Panc1 (cell line): ENCODE data around the gene UMAD1. TPM values are rescaled to one million over a fixed set of nuclear protein-coding genes. Genes with fewer than 3 reads are reported as not detected.

ENCODE experiments used
- ATAC-seq: fragments of 200-7000 bp; cut with Tn5 transposase; 2 replicates; pipeline ENCODE4 v1.9.1; 2020; ENCODE audit warnings: mild to moderate bottlenecking, moderate library complexity
- BruUV-seq: library from RNA; stranded (reverse); fragments of 400-500 nt; replicated peaks from 2 replicates; lab custom pipeline; 2021; lab: Mats Ljungman, UMichigan
- CTCF ChIA-PET: fragments of 300-600 bp; sonication (Branson Sonifier 250); formaldehyde crosslinking; loops from one replicate; lab custom pipeline; 2022; ENCODE audit warnings: antibody characterized with exemption; lab: Charles Lee
- POLR2A ChIA-PET: fragments of 300-600 bp; sonication (Branson Sonifier 250); formaldehyde crosslinking; loops from one replicate; lab custom pipeline; 2022; ENCODE audit warnings: antibody characterized with exemption; lab: Charles Lee
- DNase-seq: peaks from one replicate; pipeline ENCODE4 v3.0.0-alpha.2; 2010; ENCODE audit warnings: low read depth, low spot score
- H3K27ac ChIP-seq: 2 replicates; pipeline ENCODE4 v1.5.1; 2011; ENCODE audit warnings: mild to moderate bottlenecking, low read length, inconsistent platforms
- H3K27me3 ChIP-seq: fragments of 200-500 bp; sonication (Bioruptor generic); 2 replicates; pipeline ENCODE4 v1.6.0; 2014; ENCODE audit warnings: low read length, inconsistent platforms; ENCODE audit not compliant: control insufficient read depth, insufficient read depth
- H3K36me3 ChIP-seq: fragments of 200-500 bp; sonication (Bioruptor generic); 2 replicates; pipeline ENCODE4 v1.5.1; 2014; ENCODE audit warnings: inconsistent platforms, mild to moderate bottlenecking, low read length, moderate library complexity; ENCODE audit not compliant: control insufficient read depth, insufficient read depth
- H3K4me1 ChIP-seq: 2 replicates; pipeline ENCODE4 v1.5.1; 2011; ENCODE audit warnings: inconsistent platforms, mild to moderate bottlenecking, low read length, moderate library complexity; ENCODE audit not compliant: control insufficient read depth, insufficient read depth
- H3K4me3 ChIP-seq, 2 experiments: 2 replicates each; pipeline ENCODE4 v1.5.1; 2011 to 2012; ENCODE audit warnings: low read depth in 2 of 2, low read length in 2 of 2, mild to moderate bottlenecking in 2 of 2, inconsistent platforms in 1 of 2, moderate library complexity in 1 of 2
- H3K9me3 ChIP-seq: fragments of 200-500 bp; sonication (Bioruptor generic); 2 replicates; pipeline ENCODE4 v1.5.1; 2014; ENCODE audit warnings: low read depth, mild to moderate bottlenecking, inconsistent platforms, low read length, moderate library complexity; ENCODE audit not compliant: control insufficient read depth, insufficient read depth
- POLR2AphosphoS5 ChIP-seq: IDR thresholded peaks from 2 replicates; pipeline ENCODE4 v1.6.1; 2012; ENCODE audit warnings: mild to moderate bottlenecking, low read depth, low read length, moderate library complexity
- SIN3A ChIP-seq: IDR thresholded peaks from 2 replicates; pipeline ENCODE4 v1.6.1; 2012; ENCODE audit warnings: low read depth, mild to moderate bottlenecking, low read length, moderate library complexity, borderline replicate concordance; ENCODE audit not compliant: insufficient read depth
- TCF7L2 ChIP-seq: IDR thresholded peaks from 2 replicates; pipeline ENCODE4 v1.6.1; 2011; ENCODE audit warnings: mild to moderate bottlenecking, low read depth, low read length, inconsistent platforms
- in situ Hi-C: cut with HindIII; loops from 2 replicates; pipeline ENCODE4 v1.10.0; 2016; ENCODE audit warnings: low sequenced_read_pairs, low pct_unique_long_range_greater_than_20kb
- intact Hi-C: fragments of 100-400 bp; cut with micrococcal nuclease; formaldehyde crosslinking; loops from one replicate; pipeline ENCODE4 v1.10.0; 2022; ENCODE audit not compliant: unreplicated experiment
- total RNA-seq: library from RNA; stranded (reverse); gene quantifications from one replicate; pipeline ENCODE4 v1.2.1, GENCODE V29; 2021; ENCODE audit not compliant: unreplicated experiment
- TF ChIP-seq, protein P1 (sequence below): fragments of 450-650 bp; IDR thresholded peaks from 2 replicates; pipeline ENCODE4 v1.5.1; 2017; ENCODE audit warnings: mild to moderate bottlenecking
- TF ChIP-seq, protein P2 (sequence below), 2 experiments: IDR thresholded peaks; 2 replicates each; pipeline ENCODE4 v1.6.1; 2011 to 2012; ENCODE audit warnings: low read depth in 2 of 2, control low read depth in 1 of 2, low read length in 1 of 2, mild to moderate bottlenecking in 1 of 2, moderate library complexity in 1 of 2; ENCODE audit not compliant: insufficient read depth in 1 of 2

Gene UMAD1
- total RNA-seq, 1 experiment from 2014 or later: 19.9 TPM

DNA sequence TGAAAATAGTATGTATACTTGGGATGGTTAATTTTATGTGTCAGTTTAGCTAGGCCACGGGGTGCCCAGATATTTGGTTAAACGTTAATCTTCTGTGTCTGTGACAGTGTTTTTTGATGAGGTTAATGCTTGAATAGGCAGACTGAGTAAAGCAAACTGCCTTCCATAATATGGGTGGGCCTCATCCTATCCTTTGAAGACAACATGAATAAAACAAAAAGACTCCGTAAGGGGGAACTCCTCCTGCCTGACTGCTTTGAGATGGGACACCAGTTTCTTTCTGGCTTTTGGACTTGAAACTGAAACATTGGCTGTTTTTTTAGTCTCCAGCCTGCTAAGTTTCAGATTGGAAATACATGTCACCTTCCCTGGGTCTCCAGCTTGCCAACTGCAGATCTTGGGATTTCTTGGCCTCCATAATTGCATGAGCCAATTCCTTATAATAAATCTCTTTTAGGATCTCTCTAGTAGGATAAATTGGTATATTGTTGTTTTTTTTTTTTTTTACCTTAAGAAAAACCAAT is 268.1 kb downstream of the UMAD1 start:
- Histone ChIP-seq H3K27ac (no peak overlapping the region), H3K4me3 (no peak overlapping the region), H3K36me3 (no peaks in the 10 kb centered on the region), H3K4me1 (no peaks in the 10 kb centered on the region), H3K27me3 (no peaks in the 10 kb centered on the region), H3K9me3 (no peaks in the 10 kb centered on the region)
- in situ Hi-C loops: no loop called here
- ATAC-seq (no peak), DNase-seq (no peak)
- ChIA-PET CTCF (interaction anchor here (0.6 kb wide), 1 partner anchor 144 kb away, joined by 6 read pairs; no protein-coding TSS in a partner anchor), POLR2A (interaction anchor here (0.7 kb wide), 1 partner anchor 21 kb away, joined by 3 read pairs; no protein-coding TSS in a partner anchor)
- TF ChIP-seq, protein P1, sequence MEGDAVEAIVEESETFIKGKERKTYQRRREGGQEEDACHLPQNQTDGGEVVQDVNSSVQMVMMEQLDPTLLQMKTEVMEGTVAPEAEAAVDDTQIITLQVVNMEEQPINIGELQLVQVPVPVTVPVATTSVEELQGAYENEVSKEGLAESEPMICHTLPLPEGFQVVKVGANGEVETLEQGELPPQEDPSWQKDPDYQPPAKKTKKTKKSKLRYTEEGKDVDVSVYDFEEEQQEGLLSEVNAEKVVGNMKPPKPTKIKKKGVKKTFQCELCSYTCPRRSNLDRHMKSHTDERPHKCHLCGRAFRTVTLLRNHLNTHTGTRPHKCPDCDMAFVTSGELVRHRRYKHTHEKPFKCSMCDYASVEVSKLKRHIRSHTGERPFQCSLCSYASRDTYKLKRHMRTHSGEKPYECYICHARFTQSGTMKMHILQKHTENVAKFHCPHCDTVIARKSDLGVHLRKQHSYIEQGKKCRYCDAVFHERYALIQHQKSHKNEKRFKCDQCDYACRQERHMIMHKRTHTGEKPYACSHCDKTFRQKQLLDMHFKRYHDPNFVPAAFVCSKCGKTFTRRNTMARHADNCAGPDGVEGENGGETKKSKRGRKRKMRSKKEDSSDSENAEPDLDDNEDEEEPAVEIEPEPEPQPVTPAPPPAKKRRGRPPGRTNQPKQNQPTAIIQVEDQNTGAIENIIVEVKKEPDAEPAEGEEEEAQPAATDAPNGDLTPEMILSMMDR: no peak
- TF ChIP-seq, protein P2, sequence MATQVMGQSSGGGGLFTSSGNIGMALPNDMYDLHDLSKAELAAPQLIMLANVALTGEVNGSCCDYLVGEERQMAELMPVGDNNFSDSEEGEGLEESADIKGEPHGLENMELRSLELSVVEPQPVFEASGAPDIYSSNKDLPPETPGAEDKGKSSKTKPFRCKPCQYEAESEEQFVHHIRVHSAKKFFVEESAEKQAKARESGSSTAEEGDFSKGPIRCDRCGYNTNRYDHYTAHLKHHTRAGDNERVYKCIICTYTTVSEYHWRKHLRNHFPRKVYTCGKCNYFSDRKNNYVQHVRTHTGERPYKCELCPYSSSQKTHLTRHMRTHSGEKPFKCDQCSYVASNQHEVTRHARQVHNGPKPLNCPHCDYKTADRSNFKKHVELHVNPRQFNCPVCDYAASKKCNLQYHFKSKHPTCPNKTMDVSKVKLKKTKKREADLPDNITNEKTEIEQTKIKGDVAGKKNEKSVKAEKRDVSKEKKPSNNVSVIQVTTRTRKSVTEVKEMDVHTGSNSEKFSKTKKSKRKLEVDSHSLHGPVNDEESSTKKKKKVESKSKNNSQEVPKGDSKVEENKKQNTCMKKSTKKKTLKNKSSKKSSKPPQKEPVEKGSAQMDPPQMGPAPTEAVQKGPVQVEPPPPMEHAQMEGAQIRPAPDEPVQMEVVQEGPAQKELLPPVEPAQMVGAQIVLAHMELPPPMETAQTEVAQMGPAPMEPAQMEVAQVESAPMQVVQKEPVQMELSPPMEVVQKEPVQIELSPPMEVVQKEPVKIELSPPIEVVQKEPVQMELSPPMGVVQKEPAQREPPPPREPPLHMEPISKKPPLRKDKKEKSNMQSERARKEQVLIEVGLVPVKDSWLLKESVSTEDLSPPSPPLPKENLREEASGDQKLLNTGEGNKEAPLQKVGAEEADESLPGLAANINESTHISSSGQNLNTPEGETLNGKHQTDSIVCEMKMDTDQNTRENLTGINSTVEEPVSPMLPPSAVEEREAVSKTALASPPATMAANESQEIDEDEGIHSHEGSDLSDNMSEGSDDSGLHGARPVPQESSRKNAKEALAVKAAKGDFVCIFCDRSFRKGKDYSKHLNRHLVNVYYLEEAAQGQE (IDR thresholded peaks at IDR 0.05; ENCODE audit: insufficient read depth in 1 of 2, low read depth in 2 of 2, low read length in 1 of 2): no peak
- TF ChIP-seq SIN3A: no peak
- no peak for TF ChIP-seq TCF7L2
- TF ChIP-seq POLR2AphosphoS5: no peak
- intact Hi-C loops: no loop called here
- BruUV-seq: no TSS peak

DNA sequence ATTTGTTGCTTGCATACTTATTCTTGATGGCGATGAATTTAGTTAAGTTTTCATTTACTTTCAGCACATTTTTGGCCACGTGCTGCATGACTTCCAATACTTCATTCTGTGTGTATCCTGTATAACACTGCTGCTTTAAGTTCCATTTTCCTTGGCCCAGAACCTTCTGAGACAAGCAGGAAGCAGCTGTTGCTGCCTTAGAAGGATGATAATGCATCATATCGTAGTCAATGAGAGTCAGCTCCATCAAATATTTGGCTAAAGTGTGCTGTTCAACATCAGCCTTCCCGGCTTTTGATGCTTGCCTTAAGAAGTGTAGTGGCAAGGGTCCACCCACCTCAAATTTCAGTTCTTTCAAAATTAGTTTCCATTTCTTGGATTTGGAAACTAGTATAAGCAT is 268.8 kb downstream of the UMAD1 start:
- Histone ChIP-seq H3K4me1 (no peaks in the 10 kb centered on the region), H3K36me3 (no peaks in the 10 kb centered on the region), H3K4me3 (no peak overlapping the region), H3K27me3 (no peaks in the 10 kb centered on the region), H3K27ac (no peak overlapping the region), H3K9me3 (no peaks in the 10 kb centered on the region)
- intact Hi-C loops: no loop called here
- ChIA-PET CTCF (interaction anchor here (0.6 kb wide), 1 partner anchor 145 kb away, joined by 6 read pairs; no protein-coding TSS in a partner anchor), POLR2A (no interaction called here)
- ATAC-seq: no peak
- in situ Hi-C loops: no loop called here
- DNase-seq: no peak
- BruUV-seq: no TSS peak
- no peak for TF ChIP-seq SIN3A
- TF ChIP-seq POLR2AphosphoS5: no peak
- TF ChIP-seq, protein P2 (IDR thresholded peaks at IDR 0.05; ENCODE audit: insufficient read depth in 1 of 2, low read depth in 2 of 2, low read length in 1 of 2): no peak
- TF ChIP-seq, protein P1: no peak
- TF ChIP-seq TCF7L2: no peak
